Esophagus squamous epithelium (tissue), 4 donors: ENCODE measurements around the gene KIR3DL1.

Source experiments
- CTCF ChIP-seq, 6 experiments: fragments of 450-650 bp in 4 of 6; fragments of 200-600 bp in 2 of 6; sonication (generic) in 2 of 6; IDR thresholded peaks; one replicate each; pipeline ENCODE4 v1.5.1; 2016 to 2019; ENCODE audit warnings: antibody characterized with exemption in 6 of 6, mild to moderate bottlenecking in 4 of 6, moderate library complexity in 4 of 6
- POLR2A ChIP-seq, 4 donors: fragments of 450-650 bp; IDR thresholded peaks; one replicate each; pipeline ENCODE4 v1.6.1; 2017; ENCODE audit warnings: antibody characterized with exemption in 4 of 4, mild to moderate bottlenecking in 4 of 4, moderate library complexity in 3 of 4

DNA sequence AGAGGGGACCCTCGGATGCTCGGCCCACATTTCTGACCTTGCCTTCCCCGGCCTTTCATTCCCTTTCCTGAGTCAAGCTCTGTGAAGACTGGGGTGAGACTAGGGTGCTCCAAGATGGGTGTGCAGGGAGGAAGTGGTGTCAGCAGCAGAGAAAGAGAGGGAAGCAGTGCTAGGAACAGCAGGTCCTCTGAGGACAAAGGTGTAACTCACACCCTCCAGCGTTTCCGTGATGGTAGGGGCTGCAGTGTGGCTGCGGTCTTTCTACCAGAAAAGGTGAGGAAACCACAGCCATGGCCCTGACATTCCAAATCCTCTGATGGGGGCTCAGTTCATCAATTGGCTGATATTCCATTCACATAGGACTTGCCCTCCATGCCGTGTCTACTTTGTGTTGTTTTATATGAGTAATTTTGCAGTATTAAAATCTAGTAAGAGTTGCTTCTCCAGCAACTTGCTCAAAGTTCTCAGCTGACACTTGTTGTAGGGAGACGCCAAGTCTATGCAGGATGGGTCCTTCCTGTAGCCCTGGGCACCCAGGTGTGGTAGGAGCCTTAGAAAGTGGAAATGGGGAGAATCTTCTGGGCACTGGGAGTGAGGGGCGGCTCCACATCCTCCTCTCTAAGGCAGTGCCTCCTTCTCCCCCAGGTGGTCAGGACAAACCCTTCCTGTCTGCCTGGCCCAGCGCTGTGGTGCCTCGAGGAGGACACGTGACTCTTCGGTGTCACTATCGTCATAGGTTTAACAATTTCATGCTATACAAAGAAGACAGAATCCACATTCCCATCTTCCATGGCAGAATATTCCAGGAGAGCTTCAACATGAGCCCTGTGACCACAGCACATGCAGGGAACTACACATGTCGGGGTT lies 1.6 kb downstream of the KIR3DL1 start:
- TF ChIP-seq CTCF (IDR thresholded peaks at IDR 0.05) (no peak), POLR2A (IDR thresholded peaks at IDR 0.05) (no peak)
